Upper lobe of left lung (tissue), 6 donors: ENCODE measurements around the gene FAM204A. TPM values are rescaled to one million over a fixed set of nuclear protein-coding genes. Genes with fewer than 3 reads are reported as not detected.

Experiments used
- ATAC-seq, 2 donors: fragments of 200-7000 bp; cut with Tn5 transposase; one replicate each; pipeline ENCODE4 v1.9.1; 2022; ENCODE audit warnings: mild to moderate bottlenecking in 2 of 2, moderate library complexity in 2 of 2; ENCODE audit not compliant: low FRiP score in 2 of 2
- DNase-seq, 2 donors: peaks; one replicate each; pipeline ENCODE4 v3.0.0-alpha.2; 2019 to 2020
- H3K27ac ChIP-seq, 4 donors: fragments of 200-600 bp; sonication (generic); one replicate each; pipeline ENCODE4 v1.5.1; 2016 to 2019
- H3K27me3 ChIP-seq, 4 donors: fragments of 200-600 bp; sonication (generic); one replicate each; pipeline ENCODE4 v1.5.1; 2017 to 2019
- H3K36me3 ChIP-seq, 4 donors: fragments of 200-600 bp; sonication (generic); one replicate each; pipeline ENCODE4 v1.5.1; 2016 to 2019
- H3K4me1 ChIP-seq, 4 donors: fragments of 200-600 bp; sonication (generic); one replicate each; pipeline ENCODE4 v1.5.1; 2018 to 2019
- H3K4me3 ChIP-seq, 4 donors: fragments of 200-600 bp; sonication (generic); one replicate each; pipeline ENCODE4 v1.5.1; 2017 to 2019; ENCODE audit warnings: mild to moderate bottlenecking in 2 of 4, moderate library complexity in 1 of 4
- H3K9me3 ChIP-seq, 4 donors: fragments of 200-600 bp; sonication (generic); one replicate each; pipeline ENCODE4 v1.5.1; 2018 to 2019
- EP300 ChIP-seq, 4 donors: sonication (generic); formaldehyde crosslinking; IDR thresholded peaks; one replicate each; pipeline ENCODE4 v1.5.1; 2017; ENCODE audit warnings: antibody characterized with exemption in 4 of 4, control low read depth in 2 of 4
- POLR2A ChIP-seq, 4 donors: fragments of 450-650 bp; IDR thresholded peaks; one replicate each; pipeline ENCODE4 v1.5.1; 2016 to 2017; ENCODE audit warnings: antibody characterized with exemption in 4 of 4, mild to moderate bottlenecking in 2 of 4
- POLR2AphosphoS5 ChIP-seq, 2 donors: sonication (generic); formaldehyde crosslinking; IDR thresholded peaks; one replicate each; pipeline ENCODE4 v1.5.1; 2017; ENCODE audit warnings: antibody characterized with exemption in 2 of 2
- WGBS, 2 donors: methylation state at CpG; one replicate each; pipeline ENCODE4 v1.1.5; 2017 to 2018; 5-methylcytosine and 5-hydroxymethylcytosine counted together
- total RNA-seq, 6 donors: library from RNA; depleted of rRNA in 4 of 6; stranded (reverse); fragments of >200 nt in 4 of 6; gene quantifications; one replicate each; pipeline versions ENCODE4 v1.1.0 to v1.2.1, GENCODE V29; 2016 to 2021
- TF ChIP-seq, protein P1 (sequence below), 6 experiments: fragments of 450-650 bp in 4 of 6; fragments of 200-600 bp in 2 of 6; sonication (generic) in 2 of 6; IDR thresholded peaks; one replicate each; pipeline ENCODE4 v1.5.1; 2016 to 2019; ENCODE audit warnings: antibody characterized with exemption in 6 of 6
- donor health status: DM: no; HTN: no; CAD: no; lungs with moderate emphysema.
- donor health status: DM: no; HTN: yes; CAD: no; lungs with severe emphysema.

FAM204A gene
- total RNA-seq, 6 donors from 2014 or later: 22.0 to 63.6 (median 44.0) TPM

DNA sequence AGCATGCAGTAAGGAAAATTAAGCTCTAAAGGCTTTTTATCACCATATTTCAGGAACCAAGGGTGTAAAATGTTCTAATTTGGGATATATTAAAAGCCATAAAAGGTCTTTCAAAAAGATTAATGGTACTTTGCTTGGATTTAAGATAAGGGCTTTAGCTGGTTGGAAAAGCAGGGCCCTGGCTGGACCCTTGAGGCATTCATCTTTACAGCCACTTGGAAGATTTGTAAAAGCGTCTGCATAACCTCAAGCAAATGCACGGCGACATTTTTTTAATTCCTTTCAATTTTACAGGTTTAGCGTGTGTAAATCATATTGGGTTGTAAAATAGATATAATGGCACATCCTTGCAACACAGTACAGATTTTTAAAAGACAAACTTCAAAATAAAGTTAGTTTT is 27.2 kb downstream of the FAM204A start:
- no peaks in the 10 kb centered on the region for H3K9me3 ChIP-seq
- H3K4me1 ChIP-seq: peaks cover 0 to 14% (median 12%) of the 10 kb centered on the region in 4 donors
- ATAC-seq (no peak), DNase-seq (no peak)
- 91% methylated on average over 4 of the region's 4 CpGs for WGBS, 2 donors
- no peak overlapping the region for H3K4me3 ChIP-seq
- no peaks in the 10 kb centered on the region for H3K27me3 ChIP-seq
- H3K27ac ChIP-seq: no peak overlapping the region
- TF ChIP-seq EP300 (IDR thresholded peaks at IDR 0.05): no peak
- no peak for TF ChIP-seq POLR2A (IDR thresholded peaks at IDR 0.05)
- no peak for TF ChIP-seq POLR2AphosphoS5 (IDR thresholded peaks at IDR 0.05)
- TF ChIP-seq, protein P1, sequence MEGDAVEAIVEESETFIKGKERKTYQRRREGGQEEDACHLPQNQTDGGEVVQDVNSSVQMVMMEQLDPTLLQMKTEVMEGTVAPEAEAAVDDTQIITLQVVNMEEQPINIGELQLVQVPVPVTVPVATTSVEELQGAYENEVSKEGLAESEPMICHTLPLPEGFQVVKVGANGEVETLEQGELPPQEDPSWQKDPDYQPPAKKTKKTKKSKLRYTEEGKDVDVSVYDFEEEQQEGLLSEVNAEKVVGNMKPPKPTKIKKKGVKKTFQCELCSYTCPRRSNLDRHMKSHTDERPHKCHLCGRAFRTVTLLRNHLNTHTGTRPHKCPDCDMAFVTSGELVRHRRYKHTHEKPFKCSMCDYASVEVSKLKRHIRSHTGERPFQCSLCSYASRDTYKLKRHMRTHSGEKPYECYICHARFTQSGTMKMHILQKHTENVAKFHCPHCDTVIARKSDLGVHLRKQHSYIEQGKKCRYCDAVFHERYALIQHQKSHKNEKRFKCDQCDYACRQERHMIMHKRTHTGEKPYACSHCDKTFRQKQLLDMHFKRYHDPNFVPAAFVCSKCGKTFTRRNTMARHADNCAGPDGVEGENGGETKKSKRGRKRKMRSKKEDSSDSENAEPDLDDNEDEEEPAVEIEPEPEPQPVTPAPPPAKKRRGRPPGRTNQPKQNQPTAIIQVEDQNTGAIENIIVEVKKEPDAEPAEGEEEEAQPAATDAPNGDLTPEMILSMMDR (IDR thresholded peaks at IDR 0.05): no peak
- peaks cover 0 to 40% (median 4%) of the 10 kb centered on the region in 4 donors for H3K36me3 ChIP-seq

- no peak for ATAC-seq
- H3K27me3 ChIP-seq: no peaks in the 10 kb centered on the region
- 62 to 83% methylated on average over 2 of the region's 2 CpGs for WGBS, 2 donors
- H3K4me1 ChIP-seq: peaks cover 0 to 14% (median 12%) of the 10 kb centered on the region in 4 donors
- H3K27ac ChIP-seq: peak overlapping the region in 2 of 4 donors; percentile 10 to 68
- TF ChIP-seq POLR2AphosphoS5 (IDR thresholded peaks at IDR 0.05) (no peak), EP300 (IDR thresholded peaks at IDR 0.05) (no peak)
- TF ChIP-seq, protein P1 (IDR thresholded peaks at IDR 0.05): no peak
- H3K4me3 ChIP-seq: no peak overlapping the region
- DNase-seq: no peak
- H3K9me3 ChIP-seq: no peaks in the 10 kb centered on the region
- peaks cover 0 to 52% (median 12%) of the 10 kb centered on the region in 4 donors for H3K36me3 ChIP-seq
These were observed 30.6 kb downstream of the FAM204A start for GRCh38 chr10:118311505-118311904.

DNA sequence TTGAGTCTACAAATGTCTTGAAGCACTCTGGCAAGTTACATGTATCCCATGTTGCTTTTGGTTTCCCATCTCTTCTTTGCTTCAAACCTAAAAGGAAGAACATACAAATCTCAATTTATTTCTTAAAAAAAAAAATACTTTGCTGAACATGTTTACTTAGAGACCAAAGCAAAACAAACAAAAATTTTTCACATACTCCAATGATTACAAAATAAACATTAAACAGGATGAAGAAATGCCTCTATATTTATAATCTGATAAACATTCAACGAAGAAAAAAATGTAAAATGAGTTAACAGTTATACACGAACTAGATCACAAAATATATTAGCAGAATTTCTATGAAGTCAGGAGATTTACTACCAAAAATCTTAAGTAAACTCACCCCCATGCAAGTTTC is 31.3 kb downstream of the FAM204A start:
- DNase-seq: no peak
- Histone ChIP-seq H3K4me1 (peaks cover 0 to 14% (median 12%) of the 10 kb centered on the region in 4 donors), H3K9me3 (no peaks in the 10 kb centered on the region), H3K27ac (peak overlapping the region in 3 of 4 donors; percentile 18 to 68 (median 21)), H3K36me3 (peaks cover 0 to 54% (median 15%) of the 10 kb centered on the region in 4 donors), H3K4me3 (no peak overlapping the region), H3K27me3 (no peaks in the 10 kb centered on the region)
- WGBS, 2 donors: 30% methylated on average over 2 of the region's 2 CpGs
- no peak for ATAC-seq
- TF ChIP-seq POLR2AphosphoS5 (IDR thresholded peaks at IDR 0.05) (no peak), EP300 (IDR thresholded peaks at IDR 0.05) (no peak), POLR2A (IDR thresholded peaks at IDR 0.05) (no peak)
- TF ChIP-seq, protein P1 (IDR thresholded peaks at IDR 0.05): no peak

DNA sequence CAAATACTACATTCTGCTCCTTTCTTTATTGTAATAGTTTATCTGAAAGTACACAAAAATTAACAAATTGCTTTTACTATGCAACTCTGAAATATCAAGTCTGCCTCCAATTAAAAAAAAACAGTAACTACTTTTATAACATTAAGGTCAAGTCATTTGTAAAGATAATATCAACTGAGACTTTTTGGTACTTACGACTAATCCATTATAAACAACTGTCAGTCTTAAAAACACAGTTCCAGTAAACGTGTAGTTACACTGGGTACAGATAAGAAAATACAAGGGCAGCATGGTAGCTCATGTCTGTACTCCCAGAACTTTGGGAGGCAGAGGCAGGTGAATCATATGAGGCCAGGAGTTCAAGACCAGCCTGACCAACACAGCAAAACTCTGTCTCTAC is 32.2 kb downstream of the FAM204A start:
- Histone ChIP-seq H3K9me3 (no peaks in the 10 kb centered on the region), H3K4me3 (no peak overlapping the region), H3K27me3 (no peaks in the 10 kb centered on the region), H3K4me1 (peaks cover 0 to 14% (median 12%) of the 10 kb centered on the region in 4 donors), H3K36me3 (peaks cover 0 to 60% (median 16%) of the 10 kb centered on the region in 4 donors), H3K27ac (peak overlapping the region in 1 of 4 donors; percentile 21)
- ATAC-seq (no peak), DNase-seq (no peak)
- no peak for TF ChIP-seq EP300 (IDR thresholded peaks at IDR 0.05)
- TF ChIP-seq, protein P1 (IDR thresholded peaks at IDR 0.05): no peak
- TF ChIP-seq POLR2A (IDR thresholded peaks at IDR 0.05): no peak
- TF ChIP-seq POLR2AphosphoS5 (IDR thresholded peaks at IDR 0.05): no peak
- WGBS, 2 donors: 57 to 67% methylated on average over 2 of the region's 2 CpGs

DNA sequence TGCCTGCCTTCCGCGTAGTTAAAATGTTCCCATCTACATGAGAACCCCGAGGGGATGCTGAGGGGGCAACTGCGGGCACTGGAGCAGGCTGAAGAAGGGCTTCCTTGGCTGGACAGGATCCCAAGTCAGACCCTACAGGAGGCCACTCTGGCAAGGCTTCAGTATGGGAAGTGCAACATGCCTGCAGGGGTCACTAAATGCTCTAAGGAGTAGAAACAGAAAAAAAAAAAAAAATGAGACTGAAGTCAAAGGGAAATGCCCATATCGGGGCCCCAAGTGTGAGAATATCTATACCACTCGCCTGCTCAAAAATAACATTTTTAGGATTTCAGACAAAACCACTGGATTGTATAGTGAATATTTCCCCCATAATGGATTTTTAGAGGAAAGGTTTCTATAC is 33.5 kb downstream of the FAM204A start:
- DNase-seq (no peak), ATAC-seq (no peak)
- Histone ChIP-seq H3K27me3 (no peaks in the 10 kb centered on the region), H3K36me3 (peaks cover 0 to 60% (median 18%) of the 10 kb centered on the region in 4 donors), H3K27ac (no peak overlapping the region), H3K4me3 (no peak overlapping the region), H3K4me1 (peaks cover 0 to 14% (median 12%) of the 10 kb centered on the region in 4 donors), H3K9me3 (no peaks in the 10 kb centered on the region)
- 92 to 96% methylated on average over 6 of the region's 6 CpGs for WGBS, 2 donors
- TF ChIP-seq POLR2A (IDR thresholded peaks at IDR 0.05) (no peak), POLR2AphosphoS5 (IDR thresholded peaks at IDR 0.05) (no peak), EP300 (IDR thresholded peaks at IDR 0.05) (no peak)
- TF ChIP-seq, protein P1 (IDR thresholded peaks at IDR 0.05): no peak
